ENCODE results near the gene PCSK6.

The PCSK6 gene

GRCh38 chr15:101498717-101499480 lies 9.4 kb upstream of the PCSK6 start:
- DNase-seq = no peak

- no peak for DNase-seq
Observed at GRCh38 chr15:101498076-101498716, 8.7 kb upstream of the PCSK6 start.

GRCh38 chr15:101497484-101498034 lies 8.1 kb upstream of the PCSK6 start:
- no peak for DNase-seq

- DNase-seq = no peak
Observed at GRCh38 chr15:101497017-101497416, 7.5 kb upstream of the PCSK6 start.

DNA sequence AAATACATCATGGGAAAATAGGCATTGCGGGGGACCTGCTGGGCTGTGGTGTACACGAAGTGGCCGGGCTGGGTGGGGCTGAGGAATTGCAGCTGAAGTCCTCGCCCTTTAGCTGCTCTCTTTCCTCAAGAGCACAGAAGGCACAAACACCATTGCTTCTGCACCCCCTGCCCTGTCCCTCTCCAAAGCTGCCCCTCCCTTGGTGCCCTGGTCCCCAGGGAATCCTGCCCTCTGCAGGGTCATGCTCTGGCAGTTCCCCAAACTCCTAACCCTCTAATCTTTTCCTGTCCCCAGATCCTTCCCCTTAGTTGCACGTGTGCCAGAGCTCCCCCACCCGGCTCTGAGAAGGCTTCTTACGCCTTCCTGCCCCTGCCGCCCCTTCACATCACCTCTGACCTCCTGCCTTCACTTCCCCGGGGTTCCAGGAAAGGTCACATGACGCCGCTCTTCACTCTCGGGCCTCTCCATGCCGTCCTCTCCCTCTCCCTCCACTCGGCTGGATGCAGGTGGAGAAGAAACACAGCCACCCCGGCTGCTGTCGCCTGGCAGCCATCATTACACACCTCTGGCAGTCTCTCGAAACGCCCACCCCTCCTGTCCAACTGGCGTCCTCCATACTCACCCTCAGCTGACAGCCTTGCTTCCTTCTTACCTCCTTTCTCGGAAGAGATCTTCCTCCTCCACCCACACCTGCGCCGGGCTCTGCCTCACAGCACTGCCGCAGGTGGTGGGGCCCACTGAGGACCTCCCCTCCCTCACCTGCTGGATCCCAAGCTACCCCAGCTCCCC lies 6.9 kb upstream of the PCSK6 start:
- DNase-seq = no peak

DNA sequence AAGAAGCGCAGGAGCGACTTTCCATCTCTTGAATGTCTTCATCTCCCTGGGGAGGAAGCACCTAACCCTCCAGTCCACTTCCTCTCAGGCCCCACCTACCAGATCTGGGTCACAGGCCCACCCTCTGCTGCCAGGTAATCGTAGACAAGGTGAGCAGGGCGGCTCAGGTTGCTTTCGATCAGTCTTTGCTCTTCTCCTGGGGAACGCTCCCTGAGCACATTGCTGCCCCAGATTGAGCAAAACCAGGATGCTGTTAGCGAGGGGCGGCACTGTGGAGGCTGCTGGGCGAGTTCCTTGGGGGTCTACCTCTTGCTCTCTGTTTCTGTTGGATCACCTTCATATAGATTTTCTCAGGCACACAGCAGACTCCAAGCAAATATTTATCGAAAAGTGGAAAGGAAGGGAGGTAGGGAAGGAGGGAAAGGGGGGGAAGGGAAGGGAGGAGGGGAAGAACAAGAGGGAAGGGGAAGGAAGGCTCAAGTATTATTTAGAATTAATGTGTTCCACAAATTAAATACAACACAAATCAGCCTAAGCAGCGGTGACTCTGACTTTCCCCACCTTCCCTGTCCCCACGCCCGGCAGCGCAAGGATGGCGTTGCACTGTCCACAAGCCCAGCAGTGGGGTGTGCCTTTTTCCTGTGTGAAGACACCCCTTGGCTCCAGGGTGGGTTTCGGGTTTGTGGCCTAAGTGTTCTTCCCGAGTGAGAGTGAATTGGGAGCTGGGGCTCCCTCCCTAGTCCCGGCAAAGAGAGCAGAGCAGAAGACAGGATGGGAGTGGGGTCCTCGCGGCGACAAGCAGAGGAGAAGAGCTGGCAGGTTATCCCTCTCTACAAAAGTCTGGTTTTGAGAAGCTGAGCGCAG lies 6.1 kb upstream of the PCSK6 start:
- no peak for DNase-seq

GRCh38 chr15:101494251-101494796 lies 4.8 kb upstream of the PCSK6 start:
- DNase-seq = no peak

DNA sequence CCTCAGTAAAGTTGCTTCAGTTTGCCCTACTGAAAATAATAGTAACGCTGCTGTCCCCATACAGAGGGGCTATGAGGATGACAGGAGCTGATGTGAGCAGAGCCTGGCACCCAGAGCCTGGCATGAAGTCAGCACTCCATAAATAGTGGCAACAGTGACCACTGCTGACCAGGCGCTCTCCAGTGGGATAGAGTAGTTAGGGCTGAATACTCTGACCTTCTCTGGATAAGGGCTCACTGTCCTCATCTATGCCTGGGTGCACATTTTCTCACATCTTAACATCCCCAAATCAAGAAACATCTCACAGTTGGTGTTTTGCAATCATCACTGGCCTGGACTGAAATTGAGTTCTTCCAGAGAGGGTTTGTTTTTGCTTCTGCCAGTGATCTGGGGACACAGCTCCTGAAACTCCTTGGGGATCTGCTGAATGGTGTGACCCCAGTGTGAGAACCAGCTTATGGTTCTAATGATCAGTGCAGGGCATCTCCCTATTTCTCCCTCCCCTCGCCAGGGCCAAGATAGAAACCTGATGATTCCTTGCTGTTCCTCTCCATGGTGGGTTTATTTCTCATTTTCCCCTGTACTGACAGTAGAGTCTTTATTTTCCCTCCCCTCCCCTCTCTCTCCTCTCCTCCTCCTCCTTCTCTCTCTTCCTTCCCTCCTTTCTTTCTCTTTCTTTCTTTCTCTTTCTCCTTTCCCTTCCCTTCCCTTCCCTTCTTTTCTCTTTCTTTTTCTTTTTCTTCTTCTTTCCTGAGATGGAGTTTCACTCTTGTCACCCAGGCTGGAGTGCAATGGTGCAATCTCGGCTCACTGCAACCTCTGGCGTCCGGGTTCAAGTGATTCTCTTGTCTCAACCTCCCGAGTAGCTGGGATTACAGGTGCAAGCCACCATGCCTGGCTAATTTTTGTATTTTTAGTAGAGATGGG lies 3.5 kb upstream of the PCSK6 start:
- DNase-seq = no peak

DNA sequence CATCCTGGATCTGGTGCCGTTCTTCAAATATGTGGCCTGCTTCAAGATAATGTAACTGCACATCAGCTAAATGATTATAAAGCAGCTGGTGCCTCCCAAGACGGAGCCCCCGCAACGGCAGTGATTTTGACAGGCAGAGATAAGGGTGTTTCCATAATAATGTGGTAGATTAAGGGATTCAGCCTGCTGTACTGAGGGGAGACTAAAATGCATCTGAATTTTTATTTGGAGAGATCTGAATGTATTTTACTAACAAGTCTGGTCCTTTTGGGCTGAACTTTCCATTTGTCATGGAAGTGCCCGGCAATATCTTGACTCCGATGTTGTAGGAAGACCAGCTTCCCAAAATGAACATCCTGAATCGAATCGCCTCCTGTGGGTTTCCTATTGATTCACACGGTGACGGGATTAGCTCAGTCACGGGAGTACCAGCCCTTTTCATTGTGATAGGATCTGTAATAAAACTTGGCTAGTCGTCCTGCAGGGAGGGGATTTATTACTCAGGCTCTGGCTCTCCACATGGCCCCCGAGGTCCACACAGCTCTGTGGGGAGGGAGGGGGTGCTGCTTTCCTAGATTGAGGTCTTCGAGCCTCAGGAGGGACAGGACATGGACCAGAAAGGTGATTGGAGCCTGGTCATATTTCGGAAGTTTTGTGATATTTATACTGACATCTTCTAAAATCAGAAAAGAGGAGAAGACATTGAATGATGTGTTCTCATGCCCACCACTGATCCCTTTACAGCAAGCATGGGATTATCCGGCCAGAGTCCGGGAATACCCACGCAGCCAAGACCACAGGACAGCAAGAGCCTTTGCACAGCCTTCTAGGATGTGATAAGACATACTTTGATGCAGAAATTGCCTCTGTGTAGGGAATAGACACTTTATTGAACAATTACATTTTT lies 2.5 kb upstream of the PCSK6 start:
- no peak for DNase-seq

DNA sequence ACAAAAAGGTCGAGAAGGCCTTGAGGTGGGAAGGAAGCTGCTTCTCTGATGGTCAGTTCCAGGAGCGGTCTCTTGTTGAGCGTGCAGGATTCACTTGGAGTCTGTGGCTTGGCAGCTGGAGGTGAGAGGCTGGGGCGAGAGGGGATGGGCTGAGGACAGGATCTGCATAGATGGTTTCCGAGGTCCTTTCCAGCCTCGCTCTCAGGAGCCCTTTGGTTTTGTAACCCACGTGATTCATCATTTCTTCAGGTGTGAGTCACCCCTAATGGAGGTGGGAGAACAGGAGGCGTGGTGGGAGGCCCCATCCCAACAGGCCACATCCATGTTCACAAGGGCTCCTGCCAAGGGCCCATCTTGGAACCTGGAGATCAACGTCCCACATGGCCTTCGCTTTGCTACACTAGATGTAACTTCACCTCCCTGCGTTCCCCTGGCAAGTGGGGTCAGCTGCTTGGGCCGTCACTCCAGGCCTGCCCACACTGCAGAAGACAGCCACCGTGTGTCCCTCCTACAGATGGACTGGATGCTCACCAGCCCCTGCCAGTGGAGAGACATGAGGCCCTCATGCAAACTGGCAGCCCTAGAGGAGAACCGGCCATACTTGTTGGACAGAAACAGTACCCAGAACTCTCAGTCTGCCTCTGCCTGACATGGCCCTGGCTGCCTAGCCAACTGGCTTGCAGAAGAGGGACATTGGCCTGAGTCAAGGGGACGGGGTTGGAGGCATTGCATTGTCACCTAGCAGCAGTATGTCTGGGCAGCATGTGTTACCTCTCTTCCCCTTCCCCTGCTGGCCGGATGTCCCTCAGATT lies 1.6 kb upstream of the PCSK6 start:
- no peak for DNase-seq

- DNase-seq = no peak
Observed at GRCh38 chr15:101490408-101490891, 943 bp upstream of the PCSK6 start.

GRCh38 chr15:101489237-101489598 lies 289 bp downstream of the PCSK6 start:
- DNase-seq = no peak

GRCh38 chr15:101488300-101489164 lies 975 bp downstream of the PCSK6 start:
- peak; percentile 63 for DNase-seq

DNA sequence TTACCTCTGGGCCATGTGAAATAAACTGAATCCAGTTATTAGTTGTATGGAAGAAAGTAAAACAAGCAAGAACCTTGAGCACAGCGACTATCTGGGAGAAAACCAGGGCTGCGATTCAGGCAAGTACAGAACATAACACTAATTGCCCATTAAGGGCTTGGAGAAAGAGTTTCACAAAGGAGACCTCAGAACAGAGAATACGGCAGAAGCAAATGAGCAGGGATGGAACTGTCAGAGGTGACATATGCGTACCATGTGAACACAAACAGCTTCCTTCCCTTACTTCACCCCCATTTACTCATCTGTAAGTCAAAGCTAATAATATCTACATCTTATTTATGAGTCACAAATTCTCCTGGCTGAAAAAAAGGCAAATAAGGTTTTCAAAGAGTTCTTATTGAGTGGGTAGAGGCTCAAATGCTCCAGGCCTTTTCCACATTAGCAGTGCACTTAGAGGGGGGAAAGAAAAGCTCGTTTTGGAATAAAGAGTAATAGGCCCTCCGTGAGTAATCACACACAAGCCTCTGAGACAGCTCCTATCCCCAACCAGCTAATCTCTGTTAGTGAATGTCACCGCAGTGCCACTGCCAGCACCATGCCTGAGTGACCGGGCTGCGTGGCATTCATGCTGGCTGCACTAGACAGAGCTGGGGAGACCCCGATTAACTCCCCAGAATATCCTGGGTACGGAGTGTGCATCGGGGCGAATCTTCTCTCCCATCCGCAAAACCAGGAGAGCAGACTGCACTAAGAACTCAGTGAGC lies 2.6 kb downstream of the PCSK6 start:
- DNase-seq = no peak

DNA sequence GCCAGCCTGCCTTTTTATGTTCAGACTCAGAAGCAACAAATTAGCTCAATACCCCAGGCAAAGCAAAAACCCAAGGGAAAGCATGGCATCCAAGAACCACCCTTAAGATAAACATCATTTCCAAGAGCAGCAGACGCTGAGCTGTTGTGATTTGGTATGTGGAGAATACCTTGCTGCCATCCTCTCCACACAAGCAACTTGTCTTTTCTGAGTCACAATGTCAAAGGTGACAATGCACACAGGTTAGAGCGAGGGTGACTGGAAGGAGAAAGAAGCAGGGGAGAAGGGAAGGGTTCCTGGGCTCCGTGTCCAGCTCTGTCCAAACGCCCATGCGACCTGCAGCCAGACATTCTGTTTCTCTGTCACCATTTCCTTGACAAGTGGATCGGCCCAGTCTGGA lies 6.0 kb downstream of the PCSK6 start:
- no peak for DNase-seq

GRCh38 chr15:101482526-101483371 lies 6.8 kb downstream of the PCSK6 start:
- DNase-seq = no peak

All from retina (tissue), 1 donor.